Colon (tissue), 2 donors: ENCODE results near the gene SRMS.
"Not testable (repeated sequence)": the region's sequence is repeated elsewhere in the genome, so short reads cannot be mapped to it uniquely, and the experiment has no call there.

ENCODE experiments used
- FAIRE-seq: peaks from 2 replicates; lab custom pipeline; 2012; peaks lifted over from hg19 to GRCh38; lab: Jason Lieb, UNC
- donor health status: control.
- donor health status: control.

SRMS gene

DNA sequence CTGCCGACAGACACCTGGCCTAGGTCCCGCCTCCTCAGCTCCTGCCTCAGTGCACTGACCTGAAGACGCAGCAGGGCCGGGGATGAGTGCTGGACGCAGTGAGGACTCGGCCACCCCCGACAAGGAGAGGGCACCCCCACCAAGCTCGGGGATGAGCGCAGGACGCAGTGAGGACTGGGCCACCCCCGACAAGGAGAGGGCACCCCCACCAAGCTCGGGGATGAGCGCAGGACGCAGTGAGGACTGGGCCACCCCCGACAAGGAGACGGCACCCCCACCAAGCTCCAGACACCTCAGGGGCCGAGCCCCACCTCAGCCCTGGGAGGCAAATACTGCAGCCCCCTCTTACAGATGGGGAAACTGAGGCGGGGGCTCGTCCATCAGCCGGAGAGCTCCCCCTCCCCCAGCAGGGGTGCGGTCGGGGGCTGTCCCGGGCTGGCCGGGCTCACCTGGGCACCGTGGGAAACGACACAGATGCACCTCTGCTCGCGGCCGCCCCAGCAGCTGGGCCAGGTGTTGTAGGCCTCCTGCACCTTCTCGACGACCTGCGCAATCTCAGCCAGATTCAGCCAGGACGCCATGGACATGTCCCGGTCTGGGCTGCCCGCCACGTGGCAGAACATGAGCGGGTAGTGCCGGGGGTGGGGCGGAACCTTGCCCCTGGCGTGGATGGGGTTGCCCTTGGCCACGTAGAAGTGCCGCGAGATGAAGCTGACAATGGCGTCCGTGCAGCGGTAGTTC lies 19.0 kb upstream of the SRMS start:
- FAIRE-seq: no peak

DNA sequence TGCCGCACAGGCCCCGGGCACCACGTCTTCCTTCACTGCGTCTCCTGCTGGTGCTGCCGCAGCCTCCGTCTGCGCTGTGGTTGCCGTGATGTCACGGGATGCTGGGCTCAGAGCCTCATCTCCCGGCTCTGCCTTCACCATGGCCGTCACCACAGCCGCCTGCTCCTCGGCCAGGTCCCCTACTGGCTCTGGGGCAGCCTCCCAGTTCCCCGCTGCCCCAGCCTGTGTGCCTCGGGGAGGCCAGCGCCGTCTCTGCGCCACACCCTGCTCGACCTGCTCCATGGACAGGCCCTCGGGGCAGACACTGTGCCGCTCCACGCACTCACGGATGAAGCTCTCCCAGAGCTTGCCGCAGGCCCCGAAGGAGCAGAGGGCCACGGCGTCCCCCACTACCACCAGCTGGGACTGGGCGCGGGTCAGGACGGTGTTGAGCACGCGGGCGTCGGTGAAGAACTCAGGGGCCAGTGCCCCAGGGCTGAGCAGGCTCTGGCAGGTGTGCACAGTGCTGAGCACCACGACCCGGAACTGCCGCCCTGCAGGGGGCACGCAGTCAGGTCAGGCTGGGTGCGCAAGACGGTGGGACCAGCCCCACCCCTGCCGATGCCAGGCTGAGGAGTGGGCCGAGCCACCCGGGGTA lies 18.3 kb upstream of the SRMS start:
- no peak for FAIRE-seq

DNA sequence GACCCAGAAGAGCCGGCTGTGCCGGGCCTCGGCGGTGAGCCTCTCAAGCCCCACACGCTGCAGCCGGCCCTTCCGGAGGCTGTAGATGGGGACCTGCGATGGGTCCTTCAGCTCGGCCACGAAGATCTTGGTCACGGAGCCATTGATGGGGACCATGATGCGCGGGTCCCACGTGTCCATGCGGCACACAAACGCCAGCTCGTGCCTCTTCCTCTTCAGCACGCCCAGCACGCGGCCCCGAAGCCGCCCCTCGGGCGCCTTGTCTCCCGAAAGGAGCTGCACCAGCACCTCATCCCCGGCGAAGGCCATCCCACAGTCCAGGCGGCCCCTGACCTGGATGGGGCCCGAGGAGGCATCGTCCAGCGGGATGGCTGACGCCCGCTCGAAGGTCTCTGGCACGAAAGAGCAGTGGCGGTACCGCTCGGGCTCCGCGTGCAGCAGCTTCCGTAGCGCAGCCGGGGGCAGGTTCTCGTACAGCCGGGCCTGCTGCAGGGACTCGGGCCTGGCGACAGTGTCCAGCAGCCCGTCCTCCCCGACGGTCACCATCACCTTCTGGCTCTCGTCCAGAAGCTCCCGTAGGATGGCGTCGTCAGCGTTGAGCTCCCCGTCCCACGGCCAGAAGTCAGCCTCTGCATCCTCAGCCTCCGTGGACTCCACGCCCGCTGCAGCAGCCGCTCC lies 17.6 kb upstream of the SRMS start:
- FAIRE-seq: no peak

DNA sequence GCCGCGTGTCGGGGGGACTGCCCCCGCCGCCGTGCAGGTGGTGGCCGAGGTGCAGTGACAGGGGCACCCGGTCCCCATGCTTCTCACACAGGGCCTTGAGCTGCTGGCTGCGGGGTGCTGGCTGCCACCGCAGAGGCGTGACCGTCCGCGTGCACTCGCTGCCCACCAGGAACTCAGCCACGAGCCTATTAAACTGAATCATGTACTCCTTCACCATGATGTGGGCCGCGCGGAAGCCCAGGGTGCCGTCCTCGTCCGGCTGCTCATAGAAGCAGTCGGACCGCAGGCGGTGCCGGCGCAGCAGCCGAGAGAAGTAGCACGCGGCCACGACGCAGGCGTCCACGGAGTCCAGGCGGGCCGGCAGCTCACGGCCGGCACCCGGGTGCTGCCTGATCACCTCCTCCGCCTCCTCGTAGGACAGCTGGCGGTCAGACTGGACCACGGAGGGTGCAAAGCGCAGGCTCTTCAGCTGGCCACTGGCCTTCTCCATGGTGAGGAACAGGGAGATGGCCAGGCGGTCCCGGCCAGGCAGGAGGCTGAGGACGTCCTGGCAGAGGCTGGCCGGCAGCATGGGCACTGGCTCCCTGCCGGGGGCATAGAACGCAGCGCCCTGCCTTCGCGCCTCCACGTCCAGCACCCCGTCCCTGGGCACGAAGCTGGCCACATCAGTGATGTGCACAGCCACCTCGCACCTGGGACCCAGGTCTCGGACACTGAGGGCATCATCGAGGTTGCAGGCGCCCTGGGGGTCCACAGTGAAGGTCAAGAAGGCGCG lies 16.7 kb upstream of the SRMS start:
- FAIRE-seq: no peak

DNA sequence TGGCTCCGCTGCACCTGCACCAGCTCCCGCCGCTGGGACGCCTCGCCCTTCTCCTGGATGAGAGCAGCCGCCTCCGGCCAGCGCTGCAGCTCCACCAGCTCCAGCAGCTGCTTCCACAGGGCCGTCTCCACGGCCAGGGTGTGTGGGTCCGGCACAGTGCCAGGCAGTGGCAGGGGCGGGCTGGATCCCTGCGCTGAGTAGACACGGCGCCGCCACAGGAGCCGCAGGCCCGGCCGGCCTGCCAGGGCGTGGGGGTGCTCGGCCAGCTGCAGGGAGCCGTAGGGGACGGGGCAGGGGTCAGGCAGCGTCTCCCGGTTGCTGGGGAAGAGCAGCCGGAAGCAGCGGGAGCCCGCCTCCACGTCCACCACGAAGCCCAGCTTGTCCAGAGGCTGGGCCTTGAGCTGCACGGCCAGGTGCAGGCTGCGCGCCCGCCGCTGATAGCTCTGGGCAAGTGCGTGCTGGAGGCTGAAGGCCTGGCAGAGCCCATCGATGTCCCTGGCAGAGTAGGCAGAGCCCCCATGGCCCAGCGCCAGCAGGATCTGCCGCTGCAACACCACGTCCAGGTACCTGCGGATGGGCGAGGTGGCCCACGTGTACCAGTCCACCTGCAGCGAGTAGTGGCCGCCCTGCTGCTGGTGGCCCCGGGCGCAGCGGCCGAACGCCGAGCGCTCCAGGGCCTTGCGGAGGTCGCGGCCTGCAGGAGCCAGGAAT lies 15.8 kb upstream of the SRMS start:
- FAIRE-seq: no peak

DNA sequence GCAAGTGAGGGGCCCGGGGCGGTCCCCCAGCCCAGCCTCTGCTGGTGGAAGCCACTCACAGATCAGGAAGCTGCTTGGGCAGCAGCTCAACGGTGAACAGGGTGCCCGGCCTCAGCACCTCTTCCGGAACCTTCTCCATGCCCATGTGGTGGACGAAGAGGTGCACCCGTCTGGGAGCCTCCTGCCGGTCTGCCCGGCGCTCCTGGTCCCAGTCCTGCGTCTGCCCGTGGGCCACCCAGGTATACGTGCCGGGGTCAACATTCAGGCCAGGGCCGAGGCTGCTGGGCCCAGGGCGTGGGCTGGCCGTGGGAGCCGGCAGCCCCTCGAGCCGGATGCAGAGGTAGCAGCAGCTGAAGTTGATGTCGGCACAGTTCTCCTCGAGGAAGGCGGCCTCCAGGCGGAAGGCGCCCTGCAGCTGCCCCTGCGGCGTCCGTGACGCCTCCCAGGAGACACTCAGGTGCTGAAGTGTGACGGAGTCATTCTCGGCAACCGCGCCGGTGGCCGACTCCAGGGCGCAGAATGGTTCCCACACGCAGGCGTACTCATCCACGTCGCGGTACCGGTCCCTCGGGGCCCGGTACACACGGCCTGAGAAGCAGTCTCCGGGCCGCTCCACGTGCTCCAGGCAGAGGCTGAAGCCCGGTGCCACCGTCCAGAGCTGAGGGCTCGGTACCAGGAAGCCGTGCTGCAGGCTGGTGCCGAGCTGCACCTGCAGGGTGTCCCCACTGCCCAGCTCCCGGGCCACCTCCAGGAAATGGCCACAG lies 15.1 kb upstream of the SRMS start:
- FAIRE-seq: no peak

DNA sequence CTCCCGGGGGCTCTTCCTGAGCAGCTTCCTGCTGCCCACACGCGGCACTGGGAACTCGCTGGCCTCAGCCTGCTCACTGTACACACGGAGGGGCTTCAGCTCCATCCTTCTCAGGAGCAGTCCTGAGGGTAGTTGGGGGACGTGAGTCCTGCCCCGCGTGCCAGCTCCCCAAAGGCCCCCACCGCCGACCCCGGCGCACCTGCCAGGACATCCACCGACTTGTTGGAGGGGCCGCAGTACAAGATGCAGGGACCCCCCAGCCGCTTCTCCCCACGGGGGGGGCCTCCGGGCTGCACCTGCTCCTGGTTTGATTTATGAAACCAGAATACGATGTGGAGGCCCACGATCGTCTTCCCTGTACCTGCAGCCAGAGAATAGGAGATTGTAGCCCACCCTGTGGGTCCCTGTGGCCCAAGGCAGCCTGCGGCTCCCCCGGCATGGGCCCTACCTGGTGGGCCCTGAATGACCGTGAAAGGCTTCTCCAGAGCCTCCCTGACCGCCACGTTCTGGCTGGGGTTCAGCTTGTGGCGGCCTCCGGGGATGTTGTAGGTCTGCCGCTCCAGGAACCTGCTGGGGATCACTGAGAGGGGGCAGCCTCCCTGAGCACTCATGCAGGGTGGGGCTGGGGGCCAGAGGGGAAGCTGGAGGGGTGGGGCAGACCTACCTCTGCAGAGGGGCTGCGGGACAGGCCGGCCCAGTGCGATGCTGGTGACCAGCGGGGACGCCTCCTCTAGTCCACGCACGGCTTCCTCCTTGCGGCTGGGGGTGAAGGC lies 14.3 kb upstream of the SRMS start:
- no peak for FAIRE-seq

DNA sequence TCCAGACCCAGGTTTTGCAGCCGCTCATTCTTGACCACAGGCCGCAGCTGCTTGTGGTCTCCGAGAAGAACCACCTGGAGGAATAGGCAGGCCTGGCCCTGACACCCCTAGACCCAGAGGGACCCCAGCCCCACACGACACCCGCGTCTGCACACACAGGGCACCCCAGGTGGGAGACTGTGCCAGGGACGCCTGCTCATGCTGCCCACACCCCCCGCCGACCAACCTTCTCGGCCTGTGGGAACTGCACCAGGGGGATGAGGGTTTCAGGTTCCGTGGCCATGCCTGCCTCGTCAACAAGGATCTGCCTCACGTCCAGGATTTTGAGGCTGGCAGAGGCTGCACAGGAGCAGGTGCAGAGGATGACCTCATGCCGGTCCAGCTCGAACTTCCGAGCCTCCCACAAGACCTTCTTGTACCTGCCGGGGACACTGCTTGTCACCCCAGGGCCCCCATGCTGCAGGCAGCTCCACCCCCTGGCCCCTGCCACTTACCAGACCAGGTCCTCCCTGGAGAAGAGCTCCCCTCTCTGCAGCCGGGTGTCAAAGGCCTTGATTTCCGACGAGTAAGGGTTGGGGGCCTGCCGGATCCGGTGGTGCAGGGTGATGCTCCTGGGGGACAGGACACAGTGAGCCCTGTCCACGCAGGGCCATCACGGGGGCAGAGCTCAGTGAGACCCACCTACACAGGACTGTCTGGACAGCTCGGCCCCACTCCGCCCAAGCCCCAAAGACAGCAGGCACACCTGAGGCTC lies 13.5 kb upstream of the SRMS start:
- FAIRE-seq: no peak

DNA sequence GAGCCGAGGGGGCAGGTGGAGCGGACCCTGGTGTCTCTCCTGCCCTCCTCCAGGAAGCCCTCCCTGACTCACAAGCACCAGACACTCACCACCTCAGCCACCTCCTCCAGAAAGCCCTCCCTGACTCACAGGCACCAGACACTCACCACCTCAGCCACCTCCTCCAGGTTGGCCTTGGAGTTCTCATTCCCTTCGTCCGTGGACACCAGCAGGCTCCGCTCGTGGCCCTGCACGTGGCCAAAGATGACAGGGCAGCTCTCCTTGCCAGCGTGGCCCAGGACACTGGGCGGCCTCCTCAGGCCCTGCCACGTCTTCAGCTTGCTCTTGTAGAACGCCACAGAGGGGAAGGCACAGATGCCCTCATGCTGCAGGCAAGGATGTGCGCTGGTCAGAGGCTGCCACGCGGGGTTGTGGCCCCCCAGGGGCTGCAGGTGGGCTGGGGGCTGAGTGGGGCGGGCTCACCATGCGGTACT lies 12.8 kb upstream of the SRMS start:
- FAIRE-seq: no peak

DNA sequence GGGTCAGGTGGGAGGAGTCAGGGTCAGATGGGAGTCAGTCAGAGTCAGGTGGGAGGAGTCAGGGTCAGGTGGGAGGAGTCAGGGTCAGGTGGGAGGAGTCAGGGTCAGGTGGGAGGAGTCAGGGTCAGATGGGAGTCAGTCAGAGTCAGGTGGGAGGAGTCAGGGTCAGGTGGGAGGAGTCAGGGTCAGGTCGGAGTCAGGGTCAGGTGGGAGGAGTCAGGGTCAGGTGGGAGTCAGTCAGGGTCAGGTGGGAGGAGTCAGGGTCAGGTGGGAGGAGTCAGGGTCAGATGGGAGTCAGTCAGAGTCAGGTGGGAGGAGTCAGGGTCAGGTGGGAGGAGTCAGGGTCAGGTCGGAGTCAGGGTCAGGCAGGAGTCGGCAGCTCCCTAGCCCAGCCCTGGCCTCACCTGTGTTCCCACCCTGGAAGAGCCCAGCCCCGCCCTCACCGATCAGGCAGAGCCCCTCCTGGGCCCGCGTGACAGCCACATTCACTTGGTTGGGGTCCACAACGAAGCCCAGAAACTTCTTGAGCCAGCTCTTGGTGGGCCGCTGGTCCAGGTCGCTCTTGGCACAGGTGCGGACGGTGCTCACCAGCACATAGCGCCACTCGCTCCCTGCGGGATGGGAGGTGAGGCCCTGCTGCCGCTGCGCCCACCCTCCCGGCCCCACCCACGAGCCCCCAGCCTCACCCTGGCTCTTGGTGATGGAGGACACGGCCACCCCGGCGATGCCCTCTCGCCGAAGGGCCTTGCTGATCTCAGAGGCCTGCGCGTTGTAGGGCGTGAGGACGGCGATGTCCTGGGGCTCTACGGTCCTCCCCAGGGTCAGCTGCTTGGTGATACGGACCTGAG lies 12.2 kb upstream of the SRMS start:
- FAIRE-seq: not testable (repeated sequence)

DNA sequence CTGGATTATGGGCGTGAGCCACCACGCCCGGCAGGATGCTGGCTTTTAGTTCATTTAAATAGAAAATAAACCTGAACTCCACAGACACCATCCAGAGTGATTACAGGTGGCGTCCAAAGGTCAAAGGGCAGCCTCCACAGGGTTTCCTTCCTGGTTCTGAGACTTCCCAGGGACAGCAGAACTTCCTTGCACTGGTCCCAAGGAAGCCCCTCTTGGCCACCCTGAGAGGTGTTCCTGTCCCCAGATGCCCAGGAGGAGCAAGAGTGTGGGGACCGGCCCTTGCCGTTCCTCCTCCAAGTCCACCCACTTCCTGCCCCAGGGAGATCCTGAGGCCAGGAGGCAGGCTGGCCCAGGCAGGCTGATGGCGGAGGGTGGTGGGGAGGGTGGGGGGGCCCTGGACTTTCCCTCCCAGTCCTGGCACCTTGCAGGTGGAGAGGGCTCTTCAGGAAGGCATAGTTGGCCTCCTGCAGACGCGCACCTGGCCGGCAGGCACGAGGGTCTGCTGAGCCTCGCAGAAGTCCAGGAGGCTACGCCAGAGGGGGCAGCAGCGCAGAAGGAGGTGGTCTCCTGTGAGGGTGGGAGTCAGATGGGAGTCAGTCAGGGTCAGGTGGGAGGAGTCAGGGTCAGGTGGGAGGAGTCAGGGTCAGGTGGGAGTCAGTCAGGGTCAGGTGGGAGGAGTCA lies 11.4 kb upstream of the SRMS start:
- FAIRE-seq: no peak

DNA sequence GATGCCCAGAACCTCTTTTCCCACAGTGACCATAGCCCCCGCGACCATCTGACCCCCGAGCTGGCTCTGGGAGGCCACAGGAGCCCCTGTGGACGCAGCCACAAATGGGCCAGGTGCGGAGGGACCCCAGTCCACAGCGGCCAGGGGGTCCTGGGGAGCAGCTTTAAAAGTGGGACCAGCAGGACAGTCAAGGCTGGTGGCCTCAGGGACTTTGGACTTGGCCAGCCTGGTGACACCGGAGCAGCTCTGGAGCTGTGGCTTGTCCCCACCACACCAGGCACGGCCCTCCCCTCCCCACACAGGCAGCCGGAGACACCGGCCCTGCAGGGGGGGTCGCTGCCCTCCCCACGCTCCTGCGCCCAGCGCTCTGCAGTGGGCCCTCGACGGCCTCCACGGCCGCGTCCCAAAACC lies 9.9 kb upstream of the SRMS start:
- no peak for FAIRE-seq

DNA sequence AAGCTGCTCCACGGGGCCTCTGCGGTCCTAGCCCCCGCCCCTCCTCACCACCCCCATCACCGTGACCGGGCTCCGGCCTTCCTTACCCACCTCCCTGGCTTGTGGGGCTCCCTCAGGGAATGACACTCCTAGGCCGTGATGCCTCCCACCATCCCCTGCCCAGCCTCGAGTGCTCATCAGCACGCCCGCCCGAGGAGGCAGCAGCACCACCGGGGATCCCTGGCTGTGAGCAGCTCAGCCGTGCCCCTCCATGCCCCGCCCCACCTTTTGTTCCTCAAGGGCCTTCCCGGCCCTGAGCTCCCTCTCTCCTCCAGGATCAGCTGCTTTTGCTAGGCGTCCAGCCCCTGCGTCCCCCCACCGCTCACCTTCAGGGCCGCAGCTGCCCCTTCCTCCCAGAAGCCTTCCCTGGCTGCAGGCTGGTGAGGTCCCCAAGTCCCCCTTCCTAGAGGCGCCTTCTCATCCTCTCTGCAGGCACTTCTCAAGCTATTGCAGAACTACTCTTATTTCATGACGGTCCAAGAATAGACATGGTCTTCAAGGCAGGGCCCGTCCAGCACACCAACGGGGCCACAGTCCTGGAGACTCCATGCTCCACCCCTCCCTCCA lies 9.4 kb upstream of the SRMS start:
- FAIRE-seq: no peak

DNA sequence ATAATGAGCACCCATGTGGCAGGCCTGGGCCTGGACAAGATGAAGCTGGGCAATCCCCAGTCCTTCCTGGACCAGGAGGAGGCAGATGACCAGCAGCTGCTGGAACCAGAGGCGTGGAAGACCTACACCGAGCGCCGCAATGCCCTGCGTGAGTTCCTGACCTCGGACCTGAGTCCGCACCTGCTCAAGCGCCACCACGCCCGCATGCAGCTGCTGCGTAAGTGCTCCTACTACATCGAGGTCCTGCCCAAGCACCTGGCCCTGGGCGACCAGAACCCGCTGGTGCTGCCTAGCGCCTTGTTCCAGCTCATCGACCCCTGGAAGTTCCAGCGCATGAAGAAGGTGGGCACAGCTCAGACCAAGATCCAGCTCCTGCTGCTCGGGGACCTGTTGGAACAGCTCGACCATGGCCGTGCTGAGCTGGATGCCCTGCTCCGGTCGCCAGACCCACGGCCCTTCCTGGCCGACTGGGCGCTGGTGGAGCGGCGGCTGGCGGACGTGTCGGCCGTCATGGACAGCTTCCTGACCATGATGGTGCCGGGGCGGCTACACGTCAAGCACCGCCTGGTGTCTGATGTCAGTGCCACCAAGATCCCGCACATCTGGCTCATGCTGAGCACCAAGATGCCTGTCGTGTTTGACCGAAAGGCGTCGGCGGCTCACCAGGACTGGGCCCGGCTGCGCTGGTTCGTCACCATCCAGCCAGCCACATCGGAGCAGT lies 8.3 kb upstream of the SRMS start:
- FAIRE-seq: no peak

DNA sequence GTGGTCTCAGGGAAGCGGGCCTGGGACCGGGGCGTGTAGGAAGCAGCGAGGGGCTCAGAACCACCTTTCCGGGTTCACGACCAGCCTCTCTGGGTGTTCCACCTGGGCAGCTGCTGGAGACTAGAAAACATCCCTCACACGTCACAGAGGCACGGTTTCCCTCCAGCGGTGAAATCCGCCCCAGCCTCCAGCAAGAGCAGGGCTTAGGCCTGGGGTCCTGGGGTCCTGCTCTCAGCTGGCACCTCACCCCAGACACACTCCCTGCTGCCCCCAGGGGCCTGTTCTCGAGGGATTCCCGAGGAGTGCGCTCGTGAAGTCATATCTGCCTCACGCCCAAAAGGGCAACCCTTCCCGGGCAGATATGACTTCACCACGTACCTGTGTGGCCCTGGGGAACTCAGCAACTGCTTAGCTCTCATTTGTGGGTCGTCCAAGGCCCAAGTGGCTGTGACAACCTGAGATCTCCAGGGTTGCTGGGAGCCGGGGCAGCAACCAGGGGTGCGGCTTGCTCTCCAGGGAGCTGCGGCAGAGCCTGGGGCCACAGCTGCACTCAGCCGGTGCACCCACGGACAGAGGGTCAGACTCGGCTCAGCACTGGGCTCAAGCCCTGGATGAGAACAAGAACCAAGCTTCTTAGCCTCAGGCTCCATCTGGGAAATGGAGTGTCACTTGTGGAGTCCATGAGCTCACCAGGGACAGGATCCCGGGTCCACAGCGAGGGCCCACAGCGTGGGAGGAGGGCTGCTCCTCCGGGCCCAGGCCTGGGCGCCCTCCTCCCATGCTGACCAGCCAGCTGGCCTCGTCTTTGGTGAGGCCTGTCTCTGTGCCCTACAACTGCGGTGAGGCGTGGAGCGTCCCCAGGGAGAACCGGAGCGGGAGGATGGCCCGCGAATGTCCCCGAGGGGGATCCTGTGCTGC lies 7.1 kb upstream of the SRMS start:
- no peak for FAIRE-seq

DNA sequence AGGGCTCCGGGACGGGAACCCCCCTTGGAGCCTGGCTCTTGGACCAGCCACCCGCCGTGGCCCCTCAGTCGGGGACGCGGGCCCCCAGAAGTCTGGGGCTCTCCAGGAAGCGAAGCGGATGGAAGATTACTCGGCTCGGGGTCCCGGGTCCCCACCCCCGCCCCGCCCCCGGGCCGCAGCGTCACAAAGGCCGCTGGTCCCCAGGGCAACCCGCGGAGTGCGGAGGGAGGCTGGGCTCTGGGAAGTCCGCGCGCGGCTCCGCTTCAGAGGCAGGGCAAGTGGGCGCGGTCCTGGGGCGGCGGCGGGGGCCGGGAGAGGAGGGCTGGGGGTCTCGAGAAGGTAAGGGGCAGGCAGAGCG lies 6.4 kb upstream of the SRMS start, which contains the start of gene FNDC11:
Gene FNDC11, plus strand, starts transcription at position 227 of the 358 bp plus-strand sequence. CDS start 1,505 bp downstream, outside the sequence.
- FAIRE-seq: no peak
